GM12878 (cell line): ENCODE measurements around the gene TULP1. TPM values are rescaled to one million over a fixed set of nuclear protein-coding genes. Genes with fewer than 3 reads are reported as not detected.

Source experiments
- ATAC-seq: fragments of 200-7000 bp; cut with Tn5 transposase; 3 replicates; pipeline ENCODE4 v1.9.1; 2020; ENCODE audit warnings: mild to moderate bottlenecking, moderate library complexity
- BruUV-seq: library from RNA; stranded (reverse); fragments of 400-500 nt; replicated peaks from 2 replicates; lab custom pipeline; 2021; lab: Mats Ljungman, UMichigan
- CTCF ChIA-PET: fragments of 300-600 bp; sonication (Branson Sonifier 250); formaldehyde crosslinking; extraction: SDS; loops from one replicate; lab custom pipeline; 2021; ENCODE audit warnings: inconsistent platforms; lab: Yijun Ruan, JAX
- POLR2A ChIA-PET: fragments of 350-600 bp; formaldehyde crosslinking; extraction: SDS; loops from one replicate; lab custom pipeline; 2021; ENCODE audit warnings: inconsistent platforms; lab: Charles Lee
- RAD21 ChIA-PET: fragments of 300-600 bp; sonication (Branson Sonifier 250); formaldehyde crosslinking; loops from one replicate; lab custom pipeline; 2023; ENCODE audit warnings: antibody characterized with exemption; ENCODE audit not compliant: unreplicated experiment; lab: Charles Lee
- SMC1A ChIA-PET: fragments of 300-600 bp; sonication (Branson Sonifier 250); formaldehyde crosslinking; loops from one replicate; lab custom pipeline; 2023; ENCODE audit not compliant: unreplicated experiment, uncharacterized antibody; lab: Charles Lee
- DNase-seq: peaks from one replicate; pipeline ENCODE4 v3.0.0-alpha.2; 2011; ENCODE audit warnings: low read depth, low spot score
- FAIRE-seq: peaks from 3 replicates; lab custom pipeline; 2011; peaks lifted over from hg19 to GRCh38; lab: Jason Lieb, UNC
- H2AFZ ChIP-seq: 2 replicates; pipeline ENCODE4 v1.6.0; 2011; ENCODE audit warnings: low read depth, low read length, control low read depth; ENCODE audit not compliant: control insufficient read depth
- H3K27ac ChIP-seq: 2 replicates; pipeline ENCODE4 v1.5.1; 2011; ENCODE audit warnings: control low read depth; ENCODE audit not compliant: control insufficient read depth, insufficient read depth
- H3K27me3 ChIP-seq, 2 experiments: replicated peaks in 1 of 2; 2 replicates each; pipeline versions ENCODE4 v1.6.0 to v1.6.1; 2011; ENCODE audit warnings: low read length in 1 of 2; ENCODE audit not compliant: control insufficient read depth in 2 of 2, insufficient read depth in 2 of 2
- H3K36me3 ChIP-seq, 2 experiments: 2 replicates each; pipeline ENCODE4 v1.5.1; 2011; ENCODE audit warnings: low read length in 1 of 2; ENCODE audit not compliant: control insufficient read depth in 2 of 2, insufficient read depth in 2 of 2
- H3K4me1 ChIP-seq: 2 replicates; pipeline ENCODE4 v1.6.1; 2011; ENCODE audit warnings: mild to moderate bottlenecking, low read length, moderate library complexity, mixed read lengths; ENCODE audit not compliant: control insufficient read depth, insufficient read depth
- H3K4me2 ChIP-seq: 2 replicates; pipeline ENCODE4 v1.6.0; 2011; ENCODE audit warnings: control low read depth; ENCODE audit not compliant: control insufficient read depth, insufficient read depth
- H3K4me3 ChIP-seq: fragments of 200-600 bp; sonication (generic); 2 replicates; pipeline ENCODE4 v1.5.1; 2016
- H3K79me2 ChIP-seq: 2 replicates; pipeline ENCODE4 v1.6.0; 2011; ENCODE audit warnings: low read length; ENCODE audit not compliant: control insufficient read depth, insufficient read depth
- H3K9ac ChIP-seq: 2 replicates; pipeline ENCODE4 v1.8.0; 2011; ENCODE audit warnings: low read length, control low read depth, mixed read lengths; ENCODE audit not compliant: control insufficient read depth, insufficient read depth
- H3K9me3 ChIP-seq: replicated peaks from 3 replicates; pipeline ENCODE4 v1.5.1; 2011; ENCODE audit warnings: mild to moderate bottlenecking, low read length; ENCODE audit not compliant: control insufficient read depth, insufficient read depth
- H4K20me1 ChIP-seq: 2 replicates; pipeline ENCODE4 v1.6.0; 2011; ENCODE audit not compliant: control insufficient read depth, insufficient read depth
- ATF3 ChIP-seq: IDR thresholded peaks from 2 replicates; pipeline ENCODE4 v1.6.1; 2011; ENCODE audit warnings: low read depth, mild to moderate bottlenecking, low read length, moderate library complexity, borderline replicate concordance; ENCODE audit errors: extremely low read depth
- CHD4 ChIP-seq: fragments of 200-600 bp; sonication (generic); IDR thresholded peaks from 2 replicates; pipeline ENCODE4 v1.6.1; 2016; ENCODE audit warnings: mild to moderate bottlenecking
- MEF2B ChIP-seq: fragments of 450-650 bp; IDR thresholded peaks from 2 replicates; pipeline ENCODE4 v1.6.1; 2018; ENCODE audit warnings: mild to moderate bottlenecking, moderate library complexity; ENCODE audit not compliant: partially characterized antibody, poor library complexity, severe bottlenecking
- NFXL1 ChIP-seq: fragments of 450-650 bp; IDR thresholded peaks from 2 replicates; pipeline ENCODE4 v1.6.1; 2017; ENCODE audit warnings: antibody characterized with exemption, mild to moderate bottlenecking, borderline replicate concordance
- NFYA ChIP-seq: IDR thresholded peaks from 2 replicates; pipeline ENCODE4 v1.6.1; 2011; ENCODE audit warnings: low read depth, mild to moderate bottlenecking, low read length, improper control_type of control experiment, borderline replicate concordance
- NR2C2 ChIP-seq: IDR thresholded peaks from 2 replicates; pipeline ENCODE4 v1.6.1; 2011; ENCODE audit warnings: borderline replicate concordance, low read depth; ENCODE audit not compliant: control insufficient read depth, insufficient read length
- NR2F1 ChIP-seq: fragments of 450-650 bp; conservative IDR thresholded peaks from 2 replicates; pipeline ENCODE4 v1.6.1; 2017; ENCODE audit warnings: mild to moderate bottlenecking
- PAX8 ChIP-seq: fragments of 450-650 bp; IDR thresholded peaks from 2 replicates; pipeline ENCODE4 v1.6.1; 2017; ENCODE audit warnings: mild to moderate bottlenecking, moderate library complexity
- PBX3 ChIP-seq: IDR thresholded peaks from 2 replicates; pipeline ENCODE4 v1.6.1; 2011; ENCODE audit warnings: mild to moderate bottlenecking, low read depth, low read length, moderate library complexity; ENCODE audit not compliant: insufficient replicate concordance
- RFX5 ChIP-seq: IDR thresholded peaks from 2 replicates; pipeline ENCODE4 v1.6.1; 2011; ENCODE audit warnings: low read depth, low read length, improper control_type of control experiment
- SREBF2 ChIP-seq: IDR thresholded peaks from 2 replicates; pipeline ENCODE4 v1.6.1; 2012; ENCODE audit warnings: mild to moderate bottlenecking, low read length
- SRF ChIP-seq, 2 experiments: IDR thresholded peaks; 2 replicates each; pipeline ENCODE4 v1.6.1; 2011; ENCODE audit warnings: low read depth in 2 of 2, low read length in 2 of 2, mild to moderate bottlenecking in 1 of 2, moderate library complexity in 1 of 2
- SUPT20H ChIP-seq: IDR thresholded peaks from 2 replicates; pipeline ENCODE4 v1.6.1; 2011; ENCODE audit warnings: low read depth, mild to moderate bottlenecking, low read length, moderate library complexity, borderline replicate concordance; ENCODE audit not compliant: control insufficient read depth
- SUZ12 ChIP-seq: fragments of 200-600 bp; sonication (generic); IDR thresholded peaks from one replicate; pipeline ENCODE4 v1.6.1; 2018; ENCODE audit warnings: antibody characterized with exemption, mild to moderate bottlenecking; ENCODE audit not compliant: unreplicated experiment
- TBL1XR1 ChIP-seq: IDR thresholded peaks from 2 replicates; pipeline ENCODE4 v1.6.1; 2012; ENCODE audit warnings: low read depth, low read length, improper control_type of control experiment
- TCF12 ChIP-seq: IDR thresholded peaks from 2 replicates; pipeline ENCODE4 v1.6.1; 2011; ENCODE audit warnings: low read depth, mild to moderate bottlenecking, low read length
- WGBS: methylation state at CpG from one replicate; pipeline ENCODE4 v1.1.6; 2016; ENCODE audit warnings: low lambda C conversion rate; ENCODE audit not compliant: insufficient replicate concordance, insufficient coverage; ENCODE audit errors: missing lambda C conversion rate; 5-methylcytosine and 5-hydroxymethylcytosine counted together
- in situ Hi-C: fragments of 300-500 bp; cut with MboI; formaldehyde crosslinking; loops from 9 replicates; pipeline ENCODE4 v1.14.3; 2018; ENCODE audit warnings: mixed read lengths
- intact Hi-C: fragments of 100-400 bp; cut with micrococcal nuclease; formaldehyde crosslinking; loops from one replicate; pipeline ENCODE4 v1.14.2; 2022; ENCODE audit not compliant: unreplicated experiment
- polyA plus RNA-seq, 11 experiments: library from polyadenylated mRNA; depleted of rRNA in 4 of 11; unstranded in 6 of 11; stranded (reverse) in 5 of 11; fragments of >200 nt; fragmentation: Nextera tagmentation in 4 of 11; fragmentation: Illumina TruSeq in 1 of 11; extraction: Ambion mirVana in 4 of 11; extraction: Trizol in 1 of 11; gene quantifications; 1 replicate in 1 of 11; 2 replicates in 10 of 11; pipeline versions ENCODE4 v1.2.1 to v1.2.3, GENCODE V29; 2011 to 2016; ENCODE audit warnings: inconsistent platforms in 2 of 11, missing spikeins in 2 of 11, low read depth in 1 of 11
- total RNA-seq, 4 experiments: library from RNA; depleted of rRNA in 3 of 4; stranded (reverse); fragments of >200 nt in 3 of 4; fragmentation: Illumina TruSeq in 1 of 4; extraction: Trizol in 1 of 4; gene quantifications; 2 replicates each; pipeline versions ENCODE4 v1.2.1 to v1.2.3, GENCODE V29; 2013 to 2021
- TF ChIP-seq, protein P1 (sequence below): fragments of 450-650 bp; IDR thresholded peaks from 2 replicates; pipeline ENCODE4 v1.6.1; 2018; ENCODE audit warnings: mild to moderate bottlenecking, low read depth, moderate library complexity; ENCODE audit not compliant: partially characterized antibody

Gene TULP1
- total and polyA plus RNA-seq, 10 of the 15 experiments (the other 5 are each of a cell fraction or from before 2014, with no cell fraction given): not detected

DNA sequence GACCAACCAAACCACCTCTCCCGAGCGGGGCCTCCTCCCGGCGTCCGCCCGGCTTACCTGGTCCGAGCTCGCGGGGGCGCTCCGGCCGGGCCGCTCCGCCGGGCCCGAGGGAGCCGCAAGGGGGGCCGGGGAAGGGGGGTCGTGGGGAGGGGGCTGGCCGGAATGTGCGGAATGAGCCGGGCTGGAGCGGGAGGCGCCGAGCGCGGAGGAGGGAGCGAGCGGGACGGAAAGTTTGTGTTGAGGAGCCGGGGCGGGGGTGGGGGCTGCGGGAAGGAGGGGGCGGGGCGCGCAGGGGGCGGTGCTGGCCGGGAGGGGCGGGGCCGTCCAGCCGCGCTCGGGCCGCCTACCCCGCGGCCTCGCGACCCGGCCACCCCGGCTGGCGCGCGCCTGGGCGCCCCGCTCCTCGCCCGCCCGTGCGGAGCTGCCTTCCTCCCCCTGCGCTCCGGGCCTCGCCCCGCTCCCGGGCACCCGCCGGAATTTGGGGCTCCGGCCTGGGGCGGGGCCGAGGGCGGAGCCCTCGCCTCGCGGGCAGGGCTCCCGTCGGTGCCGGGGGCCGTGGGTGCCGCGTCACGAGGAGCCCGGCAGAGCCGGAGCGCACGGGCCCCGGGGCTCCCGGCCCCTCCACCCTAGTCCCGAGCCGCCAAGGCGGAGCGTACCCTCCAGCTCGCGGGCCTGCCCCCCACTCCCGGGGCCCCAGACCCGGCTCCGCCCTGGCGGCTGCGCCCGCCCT is 15.7 kb downstream of the TULP1 start, which contains the start of gene TEAD3:
Gene TEAD3, minus strand, starts transcription at position 239 of the 730 bp plus-strand sequence.
- H2AFZ ChIP-seq: peak within 1 kb of the TSS; percentile 65
- H3K27ac ChIP-seq: no peak within 1 kb of the TSS
- H3K4me2 ChIP-seq: peak within 1 kb of the TSS; percentile 90
- 0% methylated on average over 8 of the region's 98 CpGs for WGBS
- H3K9ac ChIP-seq: peak within 1 kb of the TSS; percentile 48; the same call in 1 of the 2 replicates
- H3K4me3 ChIP-seq: peak within 1 kb of the TSS; percentile 57; the same call in 1 of the 2 replicates
- no peaks in the 10 kb centered on the region for H3K79me2 ChIP-seq
- FAIRE-seq (no peak), ATAC-seq (peak; percentile 74), DNase-seq (no peak)
- H3K36me3 ChIP-seq: no peaks in the 10 kb centered on the region
- H4K20me1 ChIP-seq: no peaks in the 10 kb centered on the region
- H3K27me3 ChIP-seq: peaks cover 0 to 16% of the 10 kb centered on the region in 2 experiments
- in situ Hi-C loops: no loop called here
- ChIA-PET SMC1A (no interaction called here), POLR2A (no interaction called here), CTCF (interaction anchor here (0.9 kb wide), 1 partner anchor 25 kb away, joined by 4 read pairs; no protein-coding TSS in a partner anchor), RAD21 (interaction anchor here (0.6 kb wide), 1 partner anchor 171 kb away, joined by 3 read pairs; no protein-coding TSS in a partner anchor)
- H3K4me1 ChIP-seq: peaks cover 8% of the 10 kb centered on the region
- intact Hi-C loops: no loop called here
- H3K9me3 ChIP-seq: no peaks in the 10 kb centered on the region
- no TSS peak for BruUV-seq
- TF ChIP-seq SRF (IDR thresholded peaks at IDR 0.05; ENCODE audit: low read depth in 2 of 2, low read length in 2 of 2) (no peak), RFX5 (no peak), NFXL1 (no peak), TCF12 (no peak), NFYA (no peak), CHD4 (no peak), ATF3 (no peak), MEF2B (no peak), PAX8 (no peak), TBL1XR1 (no peak), SUZ12 (no peak), SREBF2 (no peak), PBX3 (no peak), NR2F1 (peak; percentile 37; the same call in 1 of the 2 replicates), SUPT20H (no peak), NR2C2 (no peak)
- TF ChIP-seq, protein P1, sequence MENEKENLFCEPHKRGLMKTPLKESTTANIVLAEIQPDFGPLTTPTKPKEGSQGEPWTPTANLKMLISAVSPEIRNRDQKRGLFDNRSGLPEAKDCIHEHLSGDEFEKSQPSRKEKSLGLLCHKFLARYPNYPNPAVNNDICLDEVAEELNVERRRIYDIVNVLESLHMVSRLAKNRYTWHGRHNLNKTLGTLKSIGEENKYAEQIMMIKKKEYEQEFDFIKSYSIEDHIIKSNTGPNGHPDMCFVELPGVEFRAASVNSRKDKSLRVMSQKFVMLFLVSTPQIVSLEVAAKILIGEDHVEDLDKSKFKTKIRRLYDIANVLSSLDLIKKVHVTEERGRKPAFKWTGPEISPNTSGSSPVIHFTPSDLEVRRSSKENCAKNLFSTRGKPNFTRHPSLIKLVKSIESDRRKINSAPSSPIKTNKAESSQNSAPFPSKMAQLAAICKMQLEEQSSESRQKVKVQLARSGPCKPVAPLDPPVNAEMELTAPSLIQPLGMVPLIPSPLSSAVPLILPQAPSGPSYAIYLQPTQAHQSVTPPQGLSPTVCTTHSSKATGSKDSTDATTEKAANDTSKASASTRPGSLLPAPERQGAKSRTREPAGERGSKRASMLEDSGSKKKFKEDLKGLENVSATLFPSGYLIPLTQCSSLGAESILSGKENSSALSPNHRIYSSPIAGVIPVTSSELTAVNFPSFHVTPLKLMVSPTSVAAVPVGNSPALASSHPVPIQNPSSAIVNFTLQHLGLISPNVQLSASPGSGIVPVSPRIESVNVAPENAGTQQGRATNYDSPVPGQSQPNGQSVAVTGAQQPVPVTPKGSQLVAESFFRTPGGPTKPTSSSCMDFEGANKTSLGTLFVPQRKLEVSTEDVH: no peak
